GM12864 (cell line): ENCODE measurements around the gene OMA1.

Experiments
- DNase-seq: peaks from one replicate; pipeline ENCODE4 v3.0.0-alpha.2; 2011; ENCODE audit warnings: low read depth
- H3K4me3 ChIP-seq: 2 replicates; pipeline ENCODE4 v1.5.1; 2011; ENCODE audit warnings: mild to moderate bottlenecking, low read depth, low read length, control low read depth
- TF ChIP-seq, protein P1 (sequence below): IDR thresholded peaks from 2 replicates; pipeline ENCODE4 v1.5.1; 2011; ENCODE audit warnings: low read depth, mild to moderate bottlenecking, moderate library complexity, low read length, control low read depth, inconsistent platforms; ENCODE audit errors: missing control alignments

OMA1 gene

DNA sequence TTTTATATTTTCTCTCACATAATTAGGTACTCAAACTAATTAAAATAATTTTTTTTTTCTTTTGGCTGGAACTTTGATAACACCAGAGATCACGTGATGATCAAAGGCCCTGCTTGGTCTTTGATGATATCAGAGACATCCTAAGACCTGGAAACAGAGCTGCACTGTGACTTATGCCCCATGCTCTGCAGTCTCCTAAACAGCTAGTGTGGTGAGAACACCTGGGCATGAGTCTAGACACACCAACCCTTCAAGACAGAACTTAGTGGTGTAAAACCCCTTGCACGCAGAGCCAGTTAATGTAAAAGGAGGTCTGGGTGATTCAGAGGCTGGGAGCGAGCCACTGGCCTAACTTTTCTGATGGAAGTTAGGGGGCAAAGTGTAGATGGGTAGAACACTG lies 70.3 kb downstream of the OMA1 start:
- TF ChIP-seq, protein P1, sequence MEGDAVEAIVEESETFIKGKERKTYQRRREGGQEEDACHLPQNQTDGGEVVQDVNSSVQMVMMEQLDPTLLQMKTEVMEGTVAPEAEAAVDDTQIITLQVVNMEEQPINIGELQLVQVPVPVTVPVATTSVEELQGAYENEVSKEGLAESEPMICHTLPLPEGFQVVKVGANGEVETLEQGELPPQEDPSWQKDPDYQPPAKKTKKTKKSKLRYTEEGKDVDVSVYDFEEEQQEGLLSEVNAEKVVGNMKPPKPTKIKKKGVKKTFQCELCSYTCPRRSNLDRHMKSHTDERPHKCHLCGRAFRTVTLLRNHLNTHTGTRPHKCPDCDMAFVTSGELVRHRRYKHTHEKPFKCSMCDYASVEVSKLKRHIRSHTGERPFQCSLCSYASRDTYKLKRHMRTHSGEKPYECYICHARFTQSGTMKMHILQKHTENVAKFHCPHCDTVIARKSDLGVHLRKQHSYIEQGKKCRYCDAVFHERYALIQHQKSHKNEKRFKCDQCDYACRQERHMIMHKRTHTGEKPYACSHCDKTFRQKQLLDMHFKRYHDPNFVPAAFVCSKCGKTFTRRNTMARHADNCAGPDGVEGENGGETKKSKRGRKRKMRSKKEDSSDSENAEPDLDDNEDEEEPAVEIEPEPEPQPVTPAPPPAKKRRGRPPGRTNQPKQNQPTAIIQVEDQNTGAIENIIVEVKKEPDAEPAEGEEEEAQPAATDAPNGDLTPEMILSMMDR = no peak
- DNase-seq = no peak
- no peak overlapping the region for H3K4me3 ChIP-seq

DNA sequence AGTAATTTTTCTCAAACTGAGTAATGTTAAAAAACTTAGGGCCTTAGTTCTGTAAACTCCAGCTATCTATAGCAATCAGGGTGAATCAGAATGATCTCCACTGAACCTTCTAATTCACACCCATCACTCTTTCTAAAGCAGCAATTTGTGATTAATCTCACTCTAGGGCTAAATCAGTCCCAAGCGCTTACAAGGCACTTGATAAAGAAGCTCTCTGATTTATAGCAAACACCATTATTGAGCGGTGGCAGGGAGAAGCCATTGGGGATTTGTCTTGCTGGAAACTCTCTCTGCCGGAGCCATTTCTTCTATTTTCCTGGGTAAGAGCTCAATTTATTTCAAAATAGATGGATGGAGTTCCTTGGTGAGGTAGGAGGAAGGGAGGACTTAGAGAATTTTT lies 77.0 kb downstream of the OMA1 start:
- TF ChIP-seq, protein P1 = no peak
- no peak overlapping the region for H3K4me3 ChIP-seq
- no peak for DNase-seq

DNA sequence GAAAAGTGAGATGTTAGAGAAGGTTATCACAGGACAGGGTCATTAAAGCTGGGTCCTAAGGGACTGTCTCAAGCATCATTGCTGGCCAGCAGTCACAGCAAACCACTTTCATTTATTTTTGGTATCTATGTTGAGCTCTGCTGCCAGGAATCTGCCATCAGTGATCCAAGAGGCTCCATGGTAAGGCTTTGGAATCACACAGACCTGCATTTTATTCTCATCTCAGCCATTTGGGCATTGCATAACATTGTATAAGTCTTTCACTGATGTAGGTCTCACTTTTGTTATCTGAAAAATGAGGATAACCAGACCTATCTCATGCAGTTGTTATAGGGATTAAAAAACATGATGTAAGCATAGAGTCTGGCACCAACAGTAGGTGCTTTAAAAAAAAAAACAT lies 77.5 kb downstream of the OMA1 start:
- no peak overlapping the region for H3K4me3 ChIP-seq
- no peak for DNase-seq
- TF ChIP-seq, protein P1 = no peak

DNA sequence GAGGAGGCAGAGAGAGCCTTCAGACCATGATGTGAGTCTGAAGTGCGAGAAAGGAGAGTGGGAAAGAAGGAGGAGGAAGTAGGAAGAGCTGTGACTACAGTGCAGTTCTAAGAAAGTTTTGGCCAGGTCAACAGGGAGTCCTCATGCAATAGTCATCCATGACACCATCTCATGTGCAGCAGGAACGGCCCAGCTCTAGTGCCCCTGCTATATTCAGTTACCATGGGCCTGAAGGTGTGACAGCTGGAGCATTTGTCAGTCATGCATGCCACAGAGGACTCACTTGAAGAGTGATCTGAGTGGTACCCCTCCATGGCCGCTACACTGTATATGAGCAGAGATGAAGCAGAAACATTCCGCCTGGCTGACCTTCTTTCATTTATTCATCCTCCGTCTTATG lies 77.9 kb downstream of the OMA1 start:
- H3K4me3 ChIP-seq = no peak overlapping the region
- no peak for DNase-seq
- TF ChIP-seq, protein P1 = no peak

DNA sequence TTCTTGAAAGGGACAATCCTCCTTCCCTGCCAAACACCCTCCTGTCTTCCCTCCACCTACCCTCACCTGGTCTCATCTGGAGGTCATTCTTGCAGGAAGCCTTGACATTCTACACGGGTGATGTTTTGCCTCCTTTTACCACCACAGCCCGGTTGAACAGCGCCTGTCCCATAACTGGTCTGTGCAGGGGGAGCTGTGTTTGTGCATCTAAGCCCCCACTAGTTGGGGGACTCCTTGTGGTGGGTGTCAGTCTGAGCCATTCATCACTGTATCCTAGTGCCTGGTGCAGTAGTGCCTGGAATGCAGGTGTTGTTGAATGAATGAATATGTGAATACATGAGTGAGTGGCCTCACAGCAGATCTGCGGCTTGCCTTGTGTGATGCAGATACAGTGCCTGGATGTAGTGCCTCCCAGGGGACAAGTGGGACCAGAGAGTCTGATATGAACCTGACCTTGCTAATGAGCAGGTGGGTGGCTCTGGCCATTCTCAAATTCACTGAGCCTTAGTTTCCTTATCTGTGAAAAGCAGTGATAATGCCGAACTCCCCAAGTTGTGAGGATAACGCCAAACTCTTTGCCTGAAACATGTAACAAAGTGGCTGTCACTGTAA lies 79.8 kb downstream of the OMA1 start:
- DNase-seq = no peak
- TF ChIP-seq, protein P1 = no peak

DNA sequence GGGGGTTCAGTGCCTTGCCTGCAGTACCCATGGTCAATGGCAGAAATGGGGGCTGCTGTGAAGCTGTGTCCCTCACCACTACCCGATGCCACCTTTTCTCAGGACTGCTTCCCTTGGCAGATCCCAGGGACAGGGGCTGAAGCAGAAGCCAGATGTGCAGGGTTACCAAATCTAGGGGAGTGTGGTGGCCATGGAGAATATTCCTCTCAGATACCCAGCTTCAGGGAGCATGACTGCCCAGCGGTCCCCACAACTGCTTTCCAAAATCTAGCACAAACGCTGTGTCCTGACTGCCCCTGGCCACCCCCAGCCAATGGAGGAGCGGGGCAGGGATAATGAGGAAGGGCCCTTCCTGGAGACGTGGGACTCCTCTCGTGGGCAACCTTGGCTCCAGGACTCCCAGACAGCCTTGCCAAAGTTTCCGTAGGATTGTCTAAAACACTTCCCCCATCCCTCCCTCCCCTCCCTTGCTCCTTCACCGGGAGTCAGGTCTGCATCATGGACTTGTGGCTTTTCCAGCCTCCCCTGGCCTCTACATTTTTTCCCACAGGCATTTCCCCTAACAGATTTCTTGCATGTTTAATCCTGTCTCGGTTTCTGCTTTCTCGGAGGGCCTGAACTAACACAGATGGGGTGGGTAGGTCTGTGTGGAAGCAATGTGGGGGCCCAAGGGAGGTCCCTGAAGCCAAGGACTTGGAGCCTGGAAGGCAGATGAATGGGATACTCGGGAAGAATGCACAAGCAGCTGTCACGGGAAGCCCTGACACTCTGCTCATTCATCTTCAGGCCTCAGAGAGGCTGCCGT lies 80.5 kb downstream of the OMA1 start:
- TF ChIP-seq, protein P1 = no peak
- no peak overlapping the region for H3K4me3 ChIP-seq
- no peak for DNase-seq

More for the DNA sequence above, 79.8 kb downstream of the OMA1 start:
- no peak overlapping the region for H3K4me3 ChIP-seq
